NK-92 treated with Interleukin-12 subunit alpha and Interleukin-12 subunit beta, amount 100 ng/mL, for 24 hours (cell line): ENCODE data around the gene SLC4A7.
"Not testable (repeated sequence)": the region's sequence is repeated elsewhere in the genome, so short reads cannot be mapped to it uniquely, and the experiment has no call there.

ENCODE experiments used
- DNase-seq: peaks from one replicate; lab custom pipeline; 2025; lab: John Stamatoyannopoulos, UW

Gene SLC4A7

GRCh38 chr3:27484015-27484844, at the start of gene SLC4A7:
Gene SLC4A7, minus strand, starts transcription at chr3:27484384. Its CDS starts 258 bp downstream, at chr3:27484126.
- peak; percentile 94 for DNase-seq

DNA sequence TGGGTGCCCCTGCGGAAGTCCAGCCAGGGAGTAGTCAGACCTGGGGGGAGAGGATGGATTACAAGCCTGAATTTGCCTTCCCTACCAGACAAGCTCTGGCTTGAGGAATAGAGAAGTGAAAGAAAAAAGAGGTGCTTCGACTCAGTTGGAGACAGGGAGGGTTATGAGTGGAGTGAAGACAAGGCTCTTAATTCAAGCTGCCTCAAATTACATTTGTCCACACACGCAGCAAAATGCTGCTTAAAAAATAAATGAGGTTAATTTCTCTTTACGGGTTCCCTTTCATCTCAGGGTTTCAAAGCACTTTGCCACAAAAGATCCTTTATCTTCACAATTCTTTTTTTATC, 49.0 kb upstream of the SLC4A7 start:
- no peak for DNase-seq

DNA sequence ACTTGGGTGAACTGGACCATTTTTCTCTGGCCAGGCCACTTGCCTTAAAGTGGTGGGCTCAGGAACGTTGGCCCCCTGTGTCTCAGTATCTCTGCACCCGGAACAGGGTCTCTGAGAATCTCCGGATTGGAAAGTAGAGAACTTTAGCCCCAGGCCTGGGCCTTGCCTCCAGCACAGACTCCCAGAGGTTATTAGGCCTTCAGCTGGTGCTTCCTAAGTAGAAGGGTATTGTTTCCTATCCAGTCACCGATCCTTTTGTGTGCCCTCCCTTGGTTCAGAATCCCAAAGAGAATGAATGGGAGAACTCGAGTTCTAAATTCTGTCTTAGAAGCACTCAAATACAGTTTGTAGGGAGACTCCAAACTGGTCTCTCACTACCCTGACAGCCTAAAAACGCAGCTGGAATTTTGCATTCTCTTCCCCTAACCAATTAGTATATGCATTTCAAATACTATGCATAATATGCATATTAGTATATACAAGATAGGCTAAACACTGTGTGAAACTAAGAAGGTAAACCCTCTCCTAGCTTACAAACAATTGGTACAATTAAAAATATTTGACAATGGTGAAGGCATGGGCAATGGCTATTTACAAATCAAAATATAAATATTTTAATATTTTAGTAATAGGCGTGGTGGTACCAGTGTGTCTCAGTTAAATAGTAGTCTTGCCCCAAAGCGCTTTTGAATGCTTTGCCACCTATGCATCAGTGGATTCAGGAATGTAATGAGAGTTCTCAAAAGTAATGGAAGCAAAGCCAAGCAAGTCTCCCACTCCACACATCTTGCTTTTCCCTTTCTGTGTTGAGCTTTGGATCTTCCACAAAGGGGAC, 48.5 kb upstream of the SLC4A7 start:
- no peak for DNase-seq

DNA sequence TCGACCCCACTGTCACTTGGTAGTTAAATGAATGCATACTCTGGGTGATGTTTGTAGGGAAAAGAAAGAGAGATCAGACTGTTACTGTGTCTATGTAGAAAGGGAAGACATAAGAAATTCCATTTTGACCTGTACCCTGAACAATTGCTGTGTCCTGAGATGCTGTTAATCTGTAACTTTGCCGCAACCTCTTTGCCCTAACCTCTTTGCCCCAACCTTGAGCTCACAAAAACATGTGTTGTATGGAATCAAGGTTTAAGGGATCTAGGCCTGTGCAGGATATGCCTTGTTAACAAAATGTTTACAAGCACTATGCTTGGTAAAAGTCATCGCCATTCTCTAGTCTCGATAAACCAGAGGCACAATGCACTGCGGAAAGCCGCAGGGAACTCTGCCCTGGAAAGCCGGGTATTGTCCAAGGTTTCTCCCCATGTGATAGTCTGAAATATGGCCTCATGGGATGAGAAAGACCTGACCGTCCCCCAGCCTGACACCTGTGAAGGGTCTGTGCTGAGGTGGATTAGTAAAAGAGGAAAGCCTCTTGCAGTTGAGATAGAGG, 47.1 kb upstream of the SLC4A7 start:
- not testable (repeated sequence) for DNase-seq

DNA sequence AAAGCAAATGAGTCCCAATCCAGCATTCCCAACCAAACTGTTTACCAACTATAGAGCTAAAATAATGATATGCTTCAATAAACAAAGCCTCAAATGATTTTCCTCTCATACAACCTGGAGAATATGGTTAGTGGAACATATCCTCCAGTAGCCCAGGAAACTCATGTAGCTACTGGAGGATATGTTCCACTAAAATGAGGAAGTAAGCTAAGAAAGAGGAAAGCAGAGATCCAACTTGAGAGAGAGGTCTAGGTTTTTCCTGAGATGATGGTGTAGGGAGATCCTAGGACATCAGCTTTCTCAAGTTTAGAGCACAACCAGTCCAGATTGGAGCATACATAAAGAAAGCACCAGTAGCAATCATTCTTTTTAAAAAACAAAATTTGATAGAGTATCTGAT, 44.6 kb upstream of the SLC4A7 start:
- DNase-seq, result no peak

GRCh38 chr3:27526614-27527315, 42.6 kb upstream of the SLC4A7 start:
- DNase-seq, result no peak

DNA sequence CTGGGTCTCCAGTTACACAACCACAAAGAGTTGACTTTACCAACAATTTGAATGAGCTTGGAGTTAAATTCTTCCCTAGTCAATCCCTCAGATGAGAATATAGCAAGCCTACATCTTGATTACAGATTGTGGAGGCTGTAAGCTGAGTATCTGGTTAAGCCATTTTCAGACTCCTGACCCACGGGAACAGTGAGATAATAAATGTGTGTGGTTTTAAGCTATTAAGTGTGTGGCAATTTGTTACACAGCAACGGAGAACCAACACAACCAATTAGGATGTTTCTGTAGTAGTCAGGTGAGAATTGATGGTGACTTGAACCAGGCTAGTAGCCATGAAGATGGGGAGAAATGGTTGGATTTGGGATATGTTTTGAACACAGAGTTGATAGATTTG, 37.7 kb upstream of the SLC4A7 start:
- DNase-seq, result no peak

DNA sequence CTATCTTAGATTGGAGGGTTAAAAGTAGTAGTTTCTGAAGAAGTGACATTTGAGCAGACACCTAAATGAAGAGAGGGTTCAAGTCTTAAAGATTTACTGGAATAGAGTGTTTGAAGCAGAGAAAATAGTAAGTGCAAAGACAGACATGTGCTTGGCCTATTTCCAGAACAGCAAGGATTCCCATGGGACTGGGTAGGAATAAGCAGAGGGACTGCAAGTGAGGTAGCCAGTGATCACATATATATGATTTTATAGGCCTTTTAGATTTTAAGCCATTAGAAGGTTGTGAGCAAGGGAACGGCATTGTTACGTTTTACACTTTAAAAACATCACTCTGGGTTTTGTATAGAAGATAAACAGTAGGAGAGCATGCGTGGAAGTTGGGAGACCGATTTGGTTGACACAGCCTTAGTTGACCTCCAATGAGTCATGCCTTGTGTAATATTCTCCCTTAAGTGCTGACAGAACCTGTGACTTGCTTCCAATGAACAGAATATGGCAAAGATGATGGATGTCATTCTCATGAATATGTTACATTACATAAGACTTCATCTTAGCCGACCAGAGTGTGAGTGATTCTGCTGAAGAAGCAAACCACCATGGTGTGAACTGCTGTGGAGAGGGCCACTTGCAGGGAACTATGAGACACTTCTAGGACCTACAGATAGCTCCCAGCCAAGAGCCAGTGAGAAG, 37.1 kb upstream of the SLC4A7 start:
- DNase-seq, result peak; percentile 7

GRCh38 chr3:27511724-27512422, 27.7 kb upstream of the SLC4A7 start:
- DNase-seq, result no peak

GRCh38 chr3:27509376-27509775, 25.2 kb upstream of the SLC4A7 start:
- no peak for DNase-seq

- no peak for DNase-seq
Measured at GRCh38 chr3:27508424-27508823, 24.2 kb upstream of the SLC4A7 start.

DNA sequence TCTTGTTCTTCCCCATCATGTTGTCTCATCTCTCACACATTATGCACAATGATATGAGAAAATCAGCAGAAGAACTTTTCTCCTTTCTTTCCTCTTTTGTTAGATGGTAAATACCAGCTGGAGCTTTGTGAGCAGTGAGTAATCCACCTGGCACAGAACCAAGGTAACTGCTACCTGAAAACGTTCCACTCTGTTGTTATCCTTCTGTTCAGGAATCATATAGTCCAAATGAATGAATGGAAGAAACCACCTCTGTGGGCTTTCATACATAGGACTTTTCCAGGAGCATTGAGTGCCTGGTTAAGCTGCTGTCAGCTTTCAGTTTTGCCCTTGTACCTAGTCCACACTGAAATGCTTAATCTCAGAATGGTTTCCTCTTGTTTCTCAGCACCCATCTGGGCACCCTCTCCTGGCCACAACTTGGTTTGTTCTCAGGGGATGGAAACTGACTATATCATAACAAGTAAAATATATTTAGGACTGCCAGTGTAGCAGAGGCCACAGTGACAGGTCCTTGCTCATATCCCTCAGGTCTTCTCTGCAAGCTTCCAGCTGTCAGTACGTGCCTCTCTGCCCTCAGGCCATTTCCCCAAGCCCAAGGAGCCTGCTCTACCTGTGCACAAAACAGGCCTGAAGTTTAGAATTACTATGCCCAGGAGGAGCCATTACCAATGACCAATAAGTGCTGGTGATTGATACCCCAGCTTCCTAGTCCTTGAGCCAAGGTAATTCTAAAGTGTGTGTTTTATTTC, 23.5 kb upstream of the SLC4A7 start:
- no peak for DNase-seq

DNA sequence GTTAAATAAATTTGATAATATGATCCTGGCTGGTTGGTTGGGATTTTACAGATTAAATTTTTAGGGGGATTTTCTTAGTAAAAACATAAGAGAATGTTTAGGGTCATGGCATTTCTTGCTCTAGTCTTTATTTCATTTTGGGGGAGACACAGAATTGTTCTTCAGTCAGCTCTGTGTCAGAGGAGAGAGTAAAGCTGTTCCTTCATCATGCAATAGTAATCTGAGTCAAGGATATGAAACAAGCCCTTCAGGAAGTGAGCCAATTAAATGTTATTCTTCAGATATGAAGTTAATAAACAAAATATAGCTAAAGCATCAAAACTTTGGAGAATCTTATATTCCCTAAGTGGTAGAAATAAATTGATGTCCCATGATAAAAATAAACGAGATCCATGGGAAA, 22.9 kb upstream of the SLC4A7 start:
- no peak for DNase-seq

GRCh38 chr3:27504749-27505148, 20.6 kb upstream of the SLC4A7 start:
- no peak for DNase-seq

- no peak for DNase-seq
Measured at GRCh38 chr3:27503526-27503925, 19.3 kb upstream of the SLC4A7 start.

DNA sequence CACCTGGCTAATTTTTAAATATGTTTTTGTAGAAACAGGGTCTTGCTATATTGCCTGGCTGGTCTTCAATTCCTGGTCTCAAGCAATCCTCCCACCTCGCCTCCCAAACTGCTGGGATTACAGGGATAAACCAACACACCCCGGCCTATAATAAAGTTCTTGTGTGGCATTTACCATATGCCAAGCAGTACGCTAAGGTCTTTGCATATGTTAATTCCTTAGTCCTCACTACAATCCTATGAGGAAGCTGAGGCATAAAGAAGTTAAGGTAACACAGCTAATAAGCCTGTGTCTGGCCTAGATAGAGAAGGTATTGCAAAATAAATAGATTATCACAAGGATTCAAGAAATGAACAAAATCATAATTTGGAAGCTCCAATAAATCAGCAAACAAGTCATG, 17.6 kb upstream of the SLC4A7 start:
- no peak for DNase-seq

GRCh38 chr3:27500986-27501385, 16.8 kb upstream of the SLC4A7 start:
- DNase-seq, result no peak

DNA sequence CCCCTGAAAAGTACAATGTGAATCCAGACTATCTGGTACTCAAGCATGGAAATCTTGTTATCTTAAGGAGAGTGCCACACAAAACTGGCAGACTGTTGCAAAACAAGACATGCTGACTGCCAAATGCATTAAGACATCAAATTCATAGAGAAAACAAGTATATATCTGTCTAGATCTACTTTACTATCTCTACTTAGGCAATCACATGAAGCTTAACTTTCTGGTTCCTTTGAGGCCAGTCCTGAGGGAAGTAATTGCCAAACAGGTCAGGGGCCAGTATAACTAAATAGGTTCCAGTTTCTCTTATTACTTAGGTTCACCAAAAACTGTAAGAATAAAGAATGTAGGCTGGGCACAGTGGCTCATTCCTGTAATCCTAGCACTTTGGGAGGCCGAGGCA, 15.9 kb upstream of the SLC4A7 start:
- DNase-seq, result no peak

DNA sequence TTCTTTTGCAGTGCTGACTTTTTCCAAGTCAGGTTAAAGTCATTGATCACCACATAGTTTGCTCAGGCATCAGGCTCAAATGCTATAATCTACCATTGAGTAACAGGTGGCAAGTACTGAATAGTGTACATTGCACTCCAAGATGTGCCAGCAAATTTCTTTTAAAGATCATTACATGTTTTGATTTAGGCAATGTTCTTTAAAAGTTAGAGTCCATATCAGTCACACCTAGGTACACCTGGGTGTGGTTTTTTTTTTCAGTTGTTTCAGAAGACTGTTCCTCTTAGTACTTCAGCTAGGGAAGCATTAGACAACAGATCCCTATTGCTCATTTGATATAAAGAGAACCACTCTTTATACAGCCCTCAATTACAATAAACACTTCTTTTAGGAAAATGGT, 10.6 kb upstream of the SLC4A7 start:
- DNase-seq, result no peak

DNA sequence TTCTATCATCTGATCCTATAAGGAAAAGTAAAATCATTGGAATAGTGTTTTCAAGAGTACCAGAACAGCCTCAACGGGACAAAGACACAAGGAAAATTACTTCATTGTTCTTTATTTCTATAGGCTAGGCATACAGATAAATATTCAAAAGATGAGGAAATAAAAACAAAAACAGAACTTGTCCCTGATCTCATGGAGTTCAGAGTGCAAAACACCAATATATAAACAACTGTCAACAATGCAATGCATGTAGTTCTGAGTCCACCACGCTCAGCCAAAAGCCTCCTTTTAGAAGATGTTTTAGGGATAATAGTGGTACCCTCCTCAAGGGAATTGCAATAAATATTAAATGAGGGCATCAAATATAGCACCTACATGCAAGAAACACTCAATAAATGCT, 4.6 kb upstream of the SLC4A7 start:
- no peak for DNase-seq
